ENCODE results near the gene DSC3.

Gene DSC3

DNA sequence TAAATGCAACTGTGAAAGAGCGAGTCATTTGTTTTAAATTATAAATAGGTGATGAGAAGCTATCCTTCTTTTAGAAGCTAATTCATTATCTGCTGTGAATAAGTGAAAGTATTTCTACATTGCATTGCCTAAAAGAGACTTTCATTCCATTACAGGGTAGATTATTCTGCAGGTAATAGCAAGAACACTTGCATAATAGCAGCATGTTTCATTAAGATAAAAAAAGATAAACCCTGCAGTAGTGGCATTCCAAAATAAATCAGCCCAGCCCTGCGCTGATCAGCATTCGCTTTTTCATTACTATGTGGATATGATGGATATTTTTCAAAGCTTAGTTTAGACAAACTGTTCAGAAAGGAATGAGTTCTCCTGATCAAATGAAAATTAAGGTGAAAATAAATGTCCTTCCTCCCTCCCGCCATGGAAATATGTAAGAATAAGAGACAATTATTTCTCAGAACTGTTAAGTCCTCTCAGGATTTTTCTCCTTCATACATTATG lies 72.8 kb downstream of the DSC3 start:
- no peak for DNase-seq

DNA sequence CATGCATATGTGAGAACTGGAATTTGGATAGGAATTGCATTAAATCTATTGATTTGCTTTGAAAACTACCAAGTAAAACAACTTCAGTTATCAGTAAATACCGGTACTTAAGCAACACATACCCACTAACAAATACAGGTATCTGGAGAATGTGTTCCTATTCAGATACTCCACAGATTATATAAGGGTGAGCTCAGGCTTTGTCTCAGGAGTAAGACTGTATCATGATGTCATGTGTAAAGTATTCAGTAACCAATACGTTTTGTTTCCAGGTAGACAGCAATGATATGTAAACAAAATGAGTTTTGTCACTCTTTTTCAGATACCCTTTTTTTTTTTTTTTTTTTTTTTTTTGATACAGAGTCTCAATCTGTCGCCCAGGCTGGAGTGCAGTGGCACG lies 74.8 kb downstream of the DSC3 start:
- DNase-seq, result no peak

- no peak for DNase-seq
Observed at GRCh38 chr18:30965237-30965636, 77.3 kb downstream of the DSC3 start.

- DNase-seq, result no peak
Observed at GRCh38 chr18:30960661-30961060, 81.9 kb downstream of the DSC3 start.

GRCh38 chr18:30957066-30957465 lies 85.5 kb downstream of the DSC3 start:
- DNase-seq, result no peak

DNA sequence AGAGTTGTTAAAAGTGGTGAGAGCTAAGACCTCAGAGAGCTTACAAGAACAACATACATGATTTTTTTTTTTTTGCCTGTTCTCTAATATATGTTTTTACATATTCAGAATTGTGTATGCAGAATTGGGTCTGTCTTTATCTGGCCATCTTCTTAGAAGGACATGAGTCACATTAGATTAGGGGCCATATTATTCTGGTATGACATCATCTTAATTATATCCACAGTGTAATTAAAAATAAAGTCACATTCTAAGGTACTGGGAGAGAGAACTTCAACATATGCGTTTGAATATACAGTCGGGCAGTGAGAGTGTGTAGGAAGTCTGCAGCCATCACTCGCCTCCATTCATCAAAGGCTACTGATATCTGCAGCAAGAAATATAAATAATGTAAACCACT lies 88.3 kb downstream of the DSC3 start:
- no peak for DNase-seq

DNA sequence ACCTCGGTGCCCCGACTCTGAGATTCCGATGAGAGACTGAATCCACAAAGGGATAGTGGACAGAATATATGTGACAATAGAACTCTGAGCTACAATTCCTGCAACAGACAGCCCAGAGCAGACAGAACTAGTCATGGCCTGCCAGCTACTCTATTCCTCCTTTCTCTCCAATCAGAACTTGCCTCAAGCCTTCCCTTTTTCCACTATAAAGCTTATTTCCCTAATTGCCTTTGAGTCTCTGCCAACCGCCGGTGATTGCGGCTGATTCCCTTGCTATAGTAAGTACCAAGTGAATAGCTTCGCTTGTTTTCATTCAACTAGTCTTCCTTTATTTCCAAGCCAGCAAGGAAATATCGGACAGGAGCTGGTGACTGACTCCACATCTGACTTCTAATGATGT lies 96.8 kb downstream of the DSC3 start:
- no peak for DNase-seq

- no peak for DNase-seq
Observed at GRCh38 chr18:30944773-30945417, 97.6 kb downstream of the DSC3 start.

DNA sequence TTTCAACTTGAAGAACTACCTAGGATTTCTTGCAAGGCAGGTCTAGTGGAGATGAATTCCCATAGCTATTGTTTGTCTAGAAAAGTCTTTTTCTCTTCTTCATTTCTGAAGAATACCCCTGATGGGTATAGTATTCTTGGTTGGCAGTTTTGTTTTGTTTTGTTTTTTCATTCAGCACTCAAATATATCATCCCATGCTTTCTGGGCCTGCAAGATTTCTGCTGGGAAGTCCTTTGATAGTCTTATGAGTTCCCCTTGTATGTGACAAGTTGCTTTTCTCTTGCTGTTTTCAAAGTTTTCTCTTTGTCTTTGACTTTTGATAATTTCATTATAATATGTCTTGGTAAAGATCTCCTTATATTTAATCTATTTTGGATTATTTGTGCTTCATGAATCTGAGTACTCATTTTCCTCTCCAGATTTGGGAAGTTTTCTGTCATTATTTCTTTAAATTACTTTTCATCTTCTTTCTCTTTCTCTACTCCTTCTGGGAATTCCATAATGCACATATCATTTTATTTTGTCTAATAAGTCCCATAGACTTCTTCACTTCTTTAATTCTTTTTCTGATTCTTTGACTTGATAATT lies 101.5 kb downstream of the DSC3 start:
- no peak for DNase-seq

Data from cerebellar nuclear complex (tissue), 1 donor.